ENCODE results near the gene ZNF649. TPM values are rescaled to one million over a fixed set of nuclear protein-coding genes. Genes with fewer than 3 reads are reported as not detected.
A peak's percentile ranks its signal among the peaks of the same experiment; 100 is the strongest.

ZNF649 gene
- total and polyA plus RNA-seq, 2 of the 13 experiments (the other 11 are each of a cell fraction or from before 2014, with no cell fraction given): 3.0 to 13.4 TPM

DNA sequence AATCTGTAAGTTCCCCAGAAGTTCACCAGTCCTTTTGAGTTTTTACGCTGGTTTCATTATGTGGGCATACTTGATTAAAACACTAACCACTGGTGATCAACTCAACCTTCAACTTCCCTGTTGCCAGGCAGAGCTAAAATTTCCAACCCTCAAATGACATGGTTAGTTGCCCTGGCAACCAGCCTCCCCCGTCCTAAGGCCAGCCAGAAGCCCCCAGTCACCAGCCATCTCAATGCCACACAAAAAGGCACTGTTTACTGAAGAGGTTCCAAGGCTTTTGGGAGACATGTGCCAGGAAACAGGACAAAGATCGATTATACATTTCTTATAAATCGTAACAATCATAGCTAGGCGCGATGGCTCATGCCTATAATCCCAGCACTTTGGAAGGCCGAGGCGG, 1.6 kb downstream of the ZNF649 start:
- no peak overlapping the region; a peak in 1 of 6 replicates for H3K4me3 ChIP-seq (replicated peaks in 1 of 3; ENCODE audit: insufficient read depth in 1 of 3, low read depth in 2 of 3, low read length in 3 of 3)
- no TSS peak for BruUV-seq (replicated peaks)
- peaks cover 18% of the 10 kb centered on the region for H3K9me3 ChIP-seq (ENCODE audit: low read length)
- POLR2A ChIA-PET: no interaction called here
- TF ChIP-seq RARG (CRISPR knock-in tag; IDR thresholded peaks at IDR 0.05; ENCODE audit: low read depth): no peak
- 0 out of 2 replicates have a peak, but pooled peaks have one; percentile 42 for TF ChIP-seq WIZ (CRISPR knock-in tag; IDR thresholded peaks at IDR 0.05)
- H3K4me1 ChIP-seq (ENCODE audit: insufficient read depth, low read length): peaks cover 32% of the 10 kb centered on the region
- 92% methylated on average over 8 of the region's 8 CpGs for WGBS (ENCODE audit: low lambda C conversion rate)
- H2AFZ ChIP-seq (ENCODE audit: low read length): no peak overlapping the region
- H3K27me3 ChIP-seq (ENCODE audit: control insufficient read depth in 1 of 2, insufficient read depth in 2 of 2, low read length in 2 of 2): no peaks in the 10 kb centered on the region; a peak in 1 of 5 replicates
- no peak overlapping the region for H3K9ac ChIP-seq (ENCODE audit: insufficient read depth, low read depth, low read length)
- peaks cover 47% of the 10 kb centered on the region for H3K79me2 ChIP-seq (ENCODE audit: insufficient read depth, low read length)
- CTCF ChIA-PET (ENCODE audit: low intra/inter-chr PET ratio, low total read pairs): no interaction called here
- in situ Hi-C loops (cut with HindIII; ENCODE audit: extremely low pct_ligation_motif_present, low pct_unique_long_range_greater_than_20kb): no loop called here
- intact Hi-C loops (cut with micrococcal nuclease; ENCODE audit: unreplicated experiment): no loop called here
- no peak for DNase-seq (ENCODE audit: low spot score)
- H3K36me3 ChIP-seq (replicated peaks in 1 of 2; ENCODE audit: control insufficient read depth in 1 of 2, insufficient read depth in 2 of 2, low read length in 2 of 2): peaks cover 9 to 30% of the 10 kb centered on the region in 2 experiments
- peak overlapping the region; percentile 73 for H3K4me2 ChIP-seq (ENCODE audit: low read depth, low read length)
- ATAC-seq: no peak
- H3K27ac ChIP-seq (ENCODE audit: extremely low read length, insufficient read depth, low read length): no peak overlapping the region
- FAIRE-seq: no peak
- H4K20me1 ChIP-seq (ENCODE audit: insufficient read depth, low read length): no peaks in the 10 kb centered on the region

- DNase-seq (ENCODE audit: low spot score) (no peak), FAIRE-seq (no peak), ATAC-seq (no peak)
- peaks cover 26% of the 10 kb centered on the region for H3K4me1 ChIP-seq (ENCODE audit: insufficient read depth, low read length)
- H3K4me3 ChIP-seq (replicated peaks in 1 of 3; ENCODE audit: insufficient read depth in 1 of 3, low read depth in 2 of 3, low read length in 3 of 3): no peak overlapping the region
- no peaks in the 10 kb centered on the region for H4K20me1 ChIP-seq (ENCODE audit: insufficient read depth, low read length)
- intact Hi-C loops (cut with micrococcal nuclease; ENCODE audit: unreplicated experiment): no loop called here
- H3K36me3 ChIP-seq (replicated peaks in 1 of 2; ENCODE audit: control insufficient read depth in 1 of 2, insufficient read depth in 2 of 2, low read length in 2 of 2): peaks cover 11 to 42% of the 10 kb centered on the region in 2 experiments
- TF ChIP-seq GRHL1 (CRISPR knock-in tag; conservative IDR thresholded peaks at IDR 0.05) (no peak), CTCF (CRISPR knock-in tag; IDR thresholded peaks at IDR 0.05) (peak; percentile 13; the same call in 1 of the 2 replicates), STAG1 (CRISPR knock-in tag; IDR thresholded peaks at IDR 0.05) (peak; percentile 34)
- H3K9ac ChIP-seq (ENCODE audit: insufficient read depth, low read depth, low read length): no peak overlapping the region
- 92% methylated on average over 4 of the region's 4 CpGs for WGBS (ENCODE audit: low lambda C conversion rate)
- POLR2A ChIA-PET: no interaction called here
- CTCF ChIA-PET (ENCODE audit: low intra/inter-chr PET ratio, low total read pairs): no interaction called here
- H3K9me3 ChIP-seq (ENCODE audit: low read length): peaks cover 18% of the 10 kb centered on the region
- no peak overlapping the region for H3K4me2 ChIP-seq (ENCODE audit: low read depth, low read length)
- H3K79me2 ChIP-seq (ENCODE audit: insufficient read depth, low read length): peaks cover 47% of the 10 kb centered on the region
- no peak overlapping the region for H3K27ac ChIP-seq (ENCODE audit: extremely low read length, insufficient read depth, low read length)
- in situ Hi-C loops (cut with HindIII; ENCODE audit: extremely low pct_ligation_motif_present, low pct_unique_long_range_greater_than_20kb): no loop called here
- no TSS peak for BruUV-seq (replicated peaks)
- H3K27me3 ChIP-seq (ENCODE audit: control insufficient read depth in 1 of 2, insufficient read depth in 2 of 2, low read length in 2 of 2): no peaks in the 10 kb centered on the region; a peak in 1 of 5 replicates
- H2AFZ ChIP-seq (ENCODE audit: low read length): no peak overlapping the region
Observed at GRCh38 chr19:51901860-51902259, 3.0 kb downstream of the ZNF649 start.
